ENCODE results near the gene ANO4.
"Not testable (repeated sequence)": the region's sequence is repeated elsewhere in the genome, so short reads cannot be mapped to it uniquely, and the experiment has no call there.

ANO4 gene

GRCh38 chr12:101051151-101051550 lies 256.6 kb downstream of the ANO4 start:
- DNase-seq: no peak

- peak; percentile 97 for DNase-seq
These were observed 257.4 kb downstream of the ANO4 start for GRCh38 chr12:101051901-101052550.

- no peak for DNase-seq
These were observed 258.6 kb downstream of the ANO4 start for GRCh38 chr12:101053203-101053602.

- no peak for DNase-seq
These were observed 261.4 kb downstream of the ANO4 start for GRCh38 chr12:101055940-101056339.

GRCh38 chr12:101062508-101062907 lies 267.9 kb downstream of the ANO4 start:
- DNase-seq: peak; percentile 50

- no peak for DNase-seq
These were observed 270.1 kb downstream of the ANO4 start for GRCh38 chr12:101064721-101065120.

- DNase-seq: no peak
These were observed 271.9 kb downstream of the ANO4 start for GRCh38 chr12:101066489-101066888.

GRCh38 chr12:101068402-101068801 lies 273.8 kb downstream of the ANO4 start:
- no peak for DNase-seq

GRCh38 chr12:101068836-101069235 lies 274.3 kb downstream of the ANO4 start:
- no peak for DNase-seq

- DNase-seq: peak; percentile 83
These were observed 280.5 kb downstream of the ANO4 start for GRCh38 chr12:101074940-101075680.

- DNase-seq: peak; percentile 63
These were observed 282.3 kb downstream of the ANO4 start for GRCh38 chr12:101076921-101077320.

- DNase-seq: no peak
These were observed 283.4 kb downstream of the ANO4 start for GRCh38 chr12:101077791-101078528.

GRCh38 chr12:101078536-101079285 lies 284.1 kb downstream of the ANO4 start:
- no peak for DNase-seq

- DNase-seq: no peak
These were observed 288.1 kb downstream of the ANO4 start for GRCh38 chr12:101082706-101083105.

GRCh38 chr12:101086490-101087135 lies 292.0 kb downstream of the ANO4 start:
- no peak for DNase-seq

GRCh38 chr12:101087920-101088319 lies 293.3 kb downstream of the ANO4 start:
- no peak for DNase-seq

GRCh38 chr12:101089271-101089670 lies 294.7 kb downstream of the ANO4 start:
- no peak for DNase-seq

- DNase-seq: not testable (repeated sequence)
These were observed 295.6 kb downstream of the ANO4 start for GRCh38 chr12:101090222-101090621.

- DNase-seq: peak; percentile 87
These were observed 303.4 kb downstream of the ANO4 start for GRCh38 chr12:101097829-101098580.

- no peak for DNase-seq
These were observed 312.6 kb downstream of the ANO4 start for GRCh38 chr12:101107032-101107763.

GRCh38 chr12:101108130-101108529 lies 313.6 kb downstream of the ANO4 start:
- DNase-seq: peak; percentile 10

All from NCI-H69 (cell line).